NT2/D1 (cell line): ENCODE results near the gene TMEM87A.

Experiments used
- SUZ12 ChIP-seq: IDR thresholded peaks from 2 replicates; pipeline ENCODE4 v1.6.1; 2011; ENCODE audit not compliant: insufficient read length, insufficient read depth; ENCODE audit errors: extremely low read depth
- ZNF274 ChIP-seq: IDR thresholded peaks from 2 replicates; pipeline ENCODE4 v1.6.1; 2011; ENCODE audit warnings: mild to moderate bottlenecking, low read depth, low read length

GRCh38 chr15:42240823-42241222, 32.4 kb downstream of the TMEM87A start:
- no peak for TF ChIP-seq SUZ12
- no peak for TF ChIP-seq ZNF274
